Stimulated activated naive CD4-positive, alpha-beta T cell treated with Interleukin-2 at 50 U/mL for 16 hours (primary cell): ENCODE measurements around the gene TFIP11.
"Not testable (repeated sequence)": the region's sequence is repeated elsewhere in the genome, so short reads cannot be mapped to it uniquely, and the experiment has no call there.

ENCODE experiments used
- DNase-seq: peaks from one replicate; lab custom pipeline; 2025; lab: John Stamatoyannopoulos, UW

Gene TFIP11

DNA sequence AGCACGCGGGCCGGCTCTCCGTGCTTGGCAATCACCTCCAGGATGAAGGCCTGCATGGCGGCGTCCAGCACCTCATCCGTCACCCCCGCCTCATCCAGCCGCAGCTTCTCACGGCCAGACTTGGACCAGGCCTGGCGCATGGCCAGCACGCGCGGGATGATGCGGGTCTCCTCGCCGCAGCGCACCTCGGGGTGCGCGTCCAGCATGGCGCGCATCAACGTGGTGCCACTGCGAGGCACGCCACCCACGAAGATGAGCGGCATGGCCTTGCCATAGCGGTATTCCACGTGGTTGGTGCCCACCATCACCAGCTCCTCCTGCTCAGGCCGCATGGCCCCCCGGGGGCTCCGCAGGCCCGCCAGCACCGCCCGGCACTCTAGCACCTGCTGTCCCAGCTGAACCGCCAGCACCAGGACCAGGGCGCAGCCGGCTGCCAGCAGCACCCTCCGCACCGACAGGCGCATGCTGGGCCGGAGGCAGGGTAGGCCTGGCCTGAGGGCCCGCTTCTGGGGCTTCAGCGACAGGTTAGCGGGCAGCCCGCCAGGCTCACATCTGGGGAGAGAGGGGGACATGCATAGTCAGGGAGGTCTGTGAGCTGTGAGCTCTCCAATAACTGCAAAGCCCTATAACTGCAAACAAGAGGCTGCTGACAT, 29.0 kb upstream of the TFIP11 start:
- no peak for DNase-seq

DNA sequence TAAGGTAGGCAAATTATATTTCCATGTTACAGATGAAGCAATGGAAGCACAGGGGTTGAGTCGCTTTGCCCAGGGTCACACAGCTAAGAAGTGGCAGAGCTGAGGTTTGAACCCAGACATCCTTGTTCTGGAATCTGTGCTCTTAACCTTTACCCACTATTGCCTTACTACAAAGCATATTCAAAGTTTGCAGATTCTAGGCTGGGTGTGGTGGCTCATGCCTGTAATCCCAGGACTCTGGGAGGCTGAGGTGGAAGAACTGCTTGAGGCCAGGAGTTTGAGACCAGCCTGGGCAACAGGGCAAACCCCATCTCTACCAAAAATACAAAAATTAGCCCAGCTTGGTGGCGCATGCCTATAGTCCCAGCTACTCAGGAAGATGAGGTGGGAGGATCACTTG, 27.8 kb upstream of the TFIP11 start:
- no peak for DNase-seq

DNA sequence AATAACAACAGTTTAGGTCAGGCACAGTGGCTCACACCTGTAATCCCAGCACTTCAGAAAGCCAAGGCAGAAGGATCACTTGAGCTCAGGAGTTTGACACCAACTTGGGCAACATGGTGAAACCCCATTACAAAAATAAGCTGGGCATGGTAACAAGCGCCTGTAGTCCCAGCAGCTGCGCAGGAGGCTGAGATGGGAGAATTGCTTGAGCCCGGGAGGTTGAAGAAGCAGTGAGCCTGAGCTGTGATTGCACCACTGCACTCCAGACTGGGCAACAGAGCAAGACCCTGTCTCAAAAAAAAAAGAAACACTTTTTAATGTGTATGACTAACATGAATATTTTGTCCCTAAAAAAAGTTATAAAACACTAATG, 24.5 kb upstream of the TFIP11 start:
- no peak for DNase-seq

DNA sequence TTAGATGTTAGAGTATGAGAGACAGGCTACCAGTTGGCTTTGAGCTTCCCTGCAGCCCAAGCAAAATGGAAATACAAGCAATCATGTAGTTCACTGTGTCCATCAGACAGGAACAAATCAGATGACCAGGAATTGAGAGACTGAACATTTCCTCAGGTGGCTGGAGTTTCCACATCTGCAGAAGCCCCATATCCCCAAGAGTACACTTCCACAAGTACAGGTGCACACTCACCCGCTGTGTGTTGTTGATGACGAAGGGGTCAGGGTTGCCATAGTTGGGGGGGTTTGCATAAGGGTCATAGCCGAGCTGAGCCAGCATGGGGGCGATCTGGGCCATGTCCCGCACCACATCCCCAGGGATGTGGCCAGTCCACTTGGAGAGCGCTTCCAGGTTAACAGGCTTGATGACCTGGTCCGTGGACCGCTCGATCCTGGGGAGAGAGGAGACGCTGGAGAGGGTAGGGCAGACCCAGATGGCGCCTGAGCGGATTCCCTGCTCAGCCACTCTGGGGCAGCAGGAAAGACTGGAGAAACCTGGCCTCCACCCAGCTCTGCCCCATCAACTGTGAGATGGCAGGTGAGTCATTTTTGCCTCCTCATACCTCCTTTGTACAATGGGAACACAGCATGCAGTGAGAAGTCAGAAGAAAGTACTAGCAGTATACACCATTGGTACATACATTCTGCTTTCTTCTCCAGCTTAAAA, 23.9 kb upstream of the TFIP11 start:
- DNase-seq: no peak

DNA sequence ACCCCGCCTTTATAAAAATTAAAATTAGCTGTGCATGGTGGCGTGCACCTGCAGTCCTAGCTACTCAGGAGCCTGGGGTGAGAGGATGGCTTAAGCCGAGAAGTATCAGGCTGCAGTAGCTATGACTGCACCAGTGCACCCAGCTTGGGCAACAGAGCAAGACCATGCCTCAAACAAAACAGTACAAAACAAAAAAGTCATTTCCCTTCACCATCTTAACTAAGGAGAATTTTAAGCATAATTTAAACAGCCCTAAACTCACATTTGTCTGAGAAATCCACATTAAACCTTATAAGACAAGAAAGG, 23.3 kb upstream of the TFIP11 start:
- DNase-seq: no peak

DNA sequence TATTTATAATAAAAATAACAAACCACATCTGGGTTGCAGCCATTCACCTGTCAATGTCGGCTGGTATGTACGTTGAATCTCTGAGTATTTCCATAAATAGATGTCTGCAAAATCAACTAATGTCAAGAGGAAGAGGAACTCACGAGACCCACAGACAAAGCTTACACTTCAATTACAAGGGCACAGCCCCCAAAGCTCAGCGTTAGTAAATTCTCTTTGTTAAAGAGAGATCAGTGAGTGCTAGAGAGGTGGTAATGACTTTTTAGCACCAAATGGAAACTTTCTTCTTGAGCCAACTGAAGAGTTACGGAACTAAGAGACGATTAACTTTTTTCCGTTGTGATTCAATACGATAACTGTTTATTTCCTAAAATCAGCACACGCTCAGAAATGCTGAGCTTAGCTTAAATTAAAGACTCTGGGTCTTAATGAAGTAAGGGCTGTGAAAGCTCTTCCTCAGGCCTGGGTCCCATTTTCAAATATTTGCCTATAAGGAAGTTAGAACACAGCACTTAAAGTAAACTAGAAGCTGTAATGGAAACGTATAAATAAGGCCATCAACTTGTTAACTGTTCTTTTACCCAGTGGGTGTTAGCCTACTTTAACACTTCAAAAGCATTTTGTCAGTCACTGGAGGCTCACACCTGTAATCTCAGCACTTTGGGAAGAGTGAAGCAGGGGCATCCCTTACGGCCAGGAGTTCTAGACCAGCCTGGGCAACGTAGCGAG, 22.8 kb upstream of the TFIP11 start:
- no peak for DNase-seq

DNA sequence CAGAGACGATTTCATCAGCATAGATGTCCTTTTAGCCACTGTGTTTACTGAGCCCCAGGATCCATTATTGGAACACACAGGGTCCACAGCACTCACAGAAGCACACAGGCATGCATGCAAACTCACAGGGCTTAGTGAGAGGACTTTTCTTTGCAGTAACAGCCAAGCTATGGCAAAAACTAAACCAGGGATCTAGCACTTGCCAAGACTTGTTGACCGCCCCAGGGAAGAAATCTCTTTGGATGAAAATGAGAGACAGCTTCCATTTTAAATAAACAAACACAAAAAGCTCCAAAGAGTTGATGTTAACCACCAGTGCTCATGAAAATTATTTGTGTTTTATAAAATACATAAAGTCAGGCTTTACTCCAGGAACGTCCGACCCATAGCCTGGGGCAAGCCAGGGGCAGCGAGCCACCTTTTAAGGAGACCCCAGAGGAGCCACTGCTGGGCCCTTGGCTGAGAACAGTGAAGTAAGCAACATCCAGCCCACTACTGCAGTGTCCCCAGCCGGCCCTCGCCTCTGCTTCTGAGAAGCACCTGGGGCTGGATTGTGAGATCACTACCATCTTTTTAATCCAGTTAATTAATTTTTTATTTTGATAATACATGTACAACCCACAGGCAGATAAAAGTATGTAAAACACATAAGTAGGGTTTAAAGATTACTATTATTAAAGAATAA, 22.0 kb upstream of the TFIP11 start:
- DNase-seq: no peak

DNA sequence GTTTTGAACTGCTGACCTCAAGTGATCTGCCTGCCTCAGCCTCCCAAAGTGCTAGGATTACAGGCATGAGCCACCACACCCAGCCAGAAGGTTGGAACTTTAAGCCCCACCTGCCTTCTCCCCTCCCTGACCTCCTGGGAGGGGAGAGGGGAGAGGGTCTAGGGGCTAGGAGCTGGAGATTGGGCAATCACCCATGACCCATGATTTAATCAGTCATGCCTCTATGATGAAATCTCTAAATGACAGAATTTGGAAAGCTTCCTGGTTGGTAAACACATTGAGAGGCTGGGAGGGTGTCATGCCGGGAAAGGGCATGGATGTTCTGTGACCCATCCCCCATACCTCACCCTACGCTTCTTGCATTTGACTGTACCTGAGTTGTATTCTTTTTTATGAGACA, 17.1 kb upstream of the TFIP11 start:
- no peak for DNase-seq

DNA sequence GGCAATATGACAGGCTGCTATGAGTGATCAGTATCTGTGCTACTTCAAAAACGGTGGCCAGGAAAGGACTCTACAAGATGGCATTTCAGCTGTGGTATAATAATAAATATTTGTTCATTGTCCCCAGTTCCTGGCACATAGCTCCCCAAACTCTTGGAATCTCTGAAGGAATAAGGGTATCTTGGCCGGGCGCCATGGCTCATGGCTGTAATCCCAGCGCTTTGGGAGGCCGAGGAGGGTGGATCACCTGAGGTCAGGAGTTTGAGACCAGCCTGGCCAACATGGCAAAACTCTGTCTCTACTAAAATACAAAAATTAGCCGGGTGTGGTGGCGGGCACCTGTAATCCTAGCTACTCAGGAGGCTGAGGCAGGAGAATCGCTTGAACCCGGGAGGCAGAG, 16.2 kb upstream of the TFIP11 start:
- not testable (repeated sequence) for DNase-seq

DNA sequence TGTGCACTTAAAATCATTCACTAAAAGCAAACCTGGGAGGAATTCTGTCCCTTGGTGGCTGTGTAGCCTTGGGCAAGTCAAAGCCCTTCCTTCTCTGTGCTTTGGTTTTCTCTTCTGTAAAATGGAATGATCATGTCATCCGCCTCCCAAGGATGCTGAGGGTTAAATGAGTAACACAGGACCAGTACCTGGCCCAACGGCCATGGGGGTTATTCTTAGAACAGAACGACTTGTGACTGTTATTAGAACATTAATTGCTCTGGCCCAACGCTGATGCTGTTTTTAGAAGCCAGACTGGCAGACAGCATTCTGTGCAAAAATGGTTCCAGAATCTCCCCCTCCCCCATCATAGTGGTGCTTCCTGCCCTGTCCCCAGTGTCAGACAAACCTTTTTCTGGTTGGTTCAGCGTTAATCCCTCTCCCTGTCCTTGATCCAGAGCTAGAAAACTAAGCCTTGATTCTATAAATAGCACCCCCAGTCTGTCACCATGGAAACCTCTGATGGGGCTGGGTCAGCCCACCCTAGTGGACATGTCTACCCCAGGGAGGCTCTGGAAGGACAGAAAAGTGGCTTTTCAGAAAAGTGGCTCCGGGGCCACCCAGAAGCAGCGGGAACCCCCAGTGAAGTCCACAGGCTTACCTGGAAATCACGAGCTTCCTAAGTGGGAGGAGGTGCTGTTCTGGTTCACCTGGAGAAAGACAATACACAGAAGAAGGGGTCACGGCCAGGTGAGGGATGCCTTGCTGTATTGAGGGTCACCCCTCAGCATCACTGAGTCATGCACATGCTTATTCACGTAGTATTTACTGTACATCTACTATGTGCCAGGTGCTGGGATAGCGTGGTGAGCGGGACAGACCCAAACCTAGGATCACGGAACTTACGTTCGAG, 15.5 kb upstream of the TFIP11 start:
- no peak for DNase-seq

DNA sequence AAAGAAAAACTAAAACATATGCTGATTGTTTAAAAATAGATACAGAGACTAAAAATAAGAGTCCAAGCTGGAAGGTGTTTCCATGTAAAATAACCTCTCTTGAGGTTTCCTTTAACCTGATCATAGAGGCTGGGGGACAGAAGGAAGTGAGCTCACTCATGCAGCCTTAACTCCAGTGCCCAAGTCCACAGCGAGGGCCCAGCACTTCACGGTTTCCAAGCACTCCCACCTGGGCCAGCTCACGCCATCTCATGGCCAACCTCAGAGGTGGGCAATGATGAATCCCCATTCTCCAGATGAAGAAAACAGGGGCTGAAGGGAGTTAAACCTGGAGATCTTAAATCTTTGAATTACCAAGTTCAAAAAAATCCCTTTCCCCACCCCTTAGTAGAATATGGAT, 14.9 kb upstream of the TFIP11 start:
- DNase-seq: no peak

DNA sequence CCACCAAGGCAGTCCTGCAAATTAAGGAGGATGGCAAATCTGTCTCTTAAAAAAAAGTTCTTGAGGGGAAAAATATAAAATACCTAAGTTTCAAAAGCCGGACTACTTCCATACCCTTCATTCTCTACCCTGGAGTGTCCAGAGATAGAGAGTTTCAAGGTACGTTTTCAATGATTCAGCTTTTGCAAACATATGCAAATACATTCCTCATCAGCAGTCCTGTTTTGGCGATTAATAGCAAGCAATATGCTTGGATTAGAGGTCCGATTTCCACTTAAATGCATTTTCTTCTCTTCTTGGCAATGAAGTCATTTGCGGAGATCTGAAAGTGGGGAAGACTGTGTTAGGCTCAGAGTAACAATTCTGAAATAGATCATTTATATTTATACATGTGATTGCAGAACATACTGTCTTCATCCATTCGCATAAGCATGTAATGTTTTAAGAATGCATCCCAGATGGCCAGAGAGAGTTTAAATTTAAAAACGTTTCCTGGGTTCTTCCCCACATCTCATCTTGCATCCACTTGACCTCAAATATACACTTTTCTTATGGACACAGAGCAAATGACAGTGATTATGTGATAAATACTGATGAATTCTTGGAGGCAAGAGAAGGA, 13.8 kb upstream of the TFIP11 start:
- DNase-seq: no peak

DNA sequence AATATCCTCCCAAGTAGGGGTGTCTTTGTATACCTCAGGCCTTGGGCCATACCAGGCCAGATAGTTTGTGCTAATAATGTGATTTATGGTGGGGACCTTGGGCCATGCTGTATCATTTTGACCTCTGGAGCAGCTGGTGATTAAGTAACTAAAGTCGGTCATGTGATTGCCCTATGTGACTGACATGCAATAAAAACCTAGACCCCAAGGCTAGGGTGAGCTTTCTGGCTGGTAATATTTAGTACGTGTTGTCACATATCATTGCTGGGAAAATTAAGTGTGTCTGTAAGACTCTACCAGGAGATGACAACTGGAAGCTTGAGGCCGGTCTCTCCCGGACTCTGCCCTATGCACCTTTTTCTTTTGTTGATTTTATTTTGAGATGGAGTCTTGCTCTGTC, 12.6 kb upstream of the TFIP11 start:
- DNase-seq: no peak

DNA sequence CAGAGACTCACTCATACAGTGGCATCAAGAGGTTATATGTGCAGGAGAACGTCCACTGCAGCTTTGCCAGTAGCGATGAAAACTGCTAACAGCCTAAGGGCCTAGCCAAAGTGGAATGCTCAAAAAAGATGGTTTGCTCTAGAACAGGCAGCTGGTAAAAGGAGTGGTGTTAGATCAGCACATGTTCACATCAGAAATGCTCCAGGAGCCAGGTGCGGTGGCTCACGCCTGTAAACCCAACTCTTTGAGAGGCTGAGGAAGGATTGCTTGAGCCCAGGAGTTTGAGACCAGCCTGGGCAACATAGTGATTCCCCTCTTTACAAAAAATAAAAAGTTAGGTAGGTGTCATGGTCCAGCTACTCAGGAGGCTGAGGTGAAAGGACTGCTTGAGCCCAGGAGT, 10.3 kb upstream of the TFIP11 start:
- DNase-seq: no peak

DNA sequence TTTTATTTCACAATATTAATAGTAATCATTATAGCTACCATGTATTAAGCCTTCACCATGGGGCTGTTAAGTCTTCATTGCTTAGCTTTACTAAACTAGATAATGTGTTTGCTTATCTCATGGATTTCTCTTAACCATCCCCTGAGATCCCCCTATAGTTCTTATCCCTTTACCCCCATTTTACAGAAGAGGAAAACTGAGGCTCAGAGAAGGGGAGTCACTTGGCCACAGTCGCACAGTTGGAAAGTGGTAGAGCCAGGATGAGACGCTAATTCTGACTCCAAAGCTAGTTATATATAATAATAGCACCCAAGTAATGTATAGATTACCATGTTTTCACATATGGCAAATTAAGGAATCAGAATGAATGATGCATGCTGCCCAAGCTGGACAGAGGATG, 9.7 kb upstream of the TFIP11 start:
- no peak for DNase-seq

DNA sequence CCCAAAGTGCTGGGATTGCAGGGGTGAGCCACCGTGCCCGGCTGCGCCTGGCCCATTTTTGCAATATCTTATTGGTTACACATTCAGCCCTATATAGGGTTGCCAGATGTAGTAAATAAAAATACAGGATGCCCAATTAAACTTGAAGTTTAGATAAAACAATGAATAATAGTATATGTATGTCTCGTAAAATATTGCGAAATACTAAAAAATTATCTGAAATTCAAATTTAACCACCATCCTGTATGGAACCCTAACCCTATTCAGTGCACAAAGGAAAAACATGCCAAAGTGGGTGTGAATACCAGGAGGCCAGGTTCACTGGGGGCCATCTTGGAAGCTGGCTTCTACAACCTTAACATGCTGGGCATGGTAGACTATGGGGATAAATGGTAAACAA, 5.2 kb upstream of the TFIP11 start:
- DNase-seq: no peak

DNA sequence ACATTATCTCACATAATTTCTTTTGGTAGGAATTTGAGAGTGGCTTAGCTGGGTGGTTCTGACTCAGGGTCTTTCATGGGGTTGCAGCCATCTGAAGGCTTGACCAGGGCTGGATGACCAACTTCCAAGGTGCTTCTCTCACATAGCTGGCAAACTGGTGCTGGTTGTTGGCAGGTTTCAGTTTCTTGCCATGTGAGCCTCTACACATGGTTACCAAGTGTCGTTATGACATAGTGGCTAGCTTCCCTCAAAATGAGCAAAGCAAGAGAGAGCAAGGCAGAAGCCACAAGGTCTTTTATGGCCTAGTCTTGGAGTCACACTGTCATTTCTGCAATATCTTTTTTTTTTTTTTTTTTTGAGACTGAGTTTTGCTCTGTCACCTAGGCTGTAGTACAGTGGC, 4.2 kb upstream of the TFIP11 start:
- DNase-seq: no peak

DNA sequence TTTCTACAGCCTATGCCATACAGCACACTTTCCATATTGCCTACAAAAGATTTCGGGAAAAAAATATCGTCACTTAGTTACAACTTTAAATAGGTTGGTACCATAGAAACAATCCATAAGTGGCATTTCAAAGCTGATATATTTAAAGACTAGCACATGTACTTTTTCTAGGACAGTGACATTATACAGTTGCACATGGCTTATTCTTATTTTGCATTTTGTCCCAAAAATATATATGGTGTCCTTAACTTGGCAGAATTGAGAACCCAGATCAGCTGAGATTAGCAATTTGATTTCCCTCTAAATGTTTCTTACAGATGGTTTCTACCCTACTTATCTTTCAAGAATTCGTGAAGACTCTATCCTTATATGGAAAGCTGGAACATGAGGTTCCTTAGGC, 3.7 kb upstream of the TFIP11 start:
- DNase-seq: no peak

DNA sequence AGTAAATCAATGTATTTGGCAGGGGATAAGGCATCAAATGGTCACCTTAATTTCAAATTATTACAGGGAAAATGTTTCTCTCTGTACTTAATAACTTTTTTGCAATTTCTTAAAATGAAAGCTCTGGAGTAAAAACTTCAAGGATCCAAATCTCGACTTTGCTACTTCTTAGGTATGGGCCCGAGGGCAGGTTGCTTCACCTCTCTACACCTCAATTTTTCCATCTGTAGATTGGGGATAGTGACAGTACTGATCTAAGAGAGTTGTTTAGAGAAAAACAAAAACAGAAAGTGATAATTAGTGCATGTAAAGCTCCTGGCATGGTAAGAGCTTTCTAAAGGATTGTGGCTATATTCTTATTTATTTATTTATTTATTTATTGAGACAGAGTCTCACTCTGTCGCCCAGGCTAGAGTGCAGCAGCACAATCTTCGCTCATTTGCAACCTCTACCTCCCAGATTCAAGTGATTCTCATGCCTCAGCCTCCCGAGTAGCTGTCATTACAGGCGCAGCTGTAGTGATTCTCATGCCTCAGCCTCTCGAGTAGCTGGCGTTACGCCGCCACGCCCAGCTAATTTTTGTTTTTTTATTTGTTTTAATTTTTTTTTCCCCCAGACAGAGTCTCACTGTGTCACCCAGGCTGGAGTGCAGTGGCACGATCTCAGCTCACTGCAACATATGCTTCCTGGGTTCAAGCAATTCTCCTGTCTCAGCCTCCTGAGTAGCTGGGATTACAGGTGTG, 2.3 kb upstream of the TFIP11 start:
- DNase-seq: no peak

DNA sequence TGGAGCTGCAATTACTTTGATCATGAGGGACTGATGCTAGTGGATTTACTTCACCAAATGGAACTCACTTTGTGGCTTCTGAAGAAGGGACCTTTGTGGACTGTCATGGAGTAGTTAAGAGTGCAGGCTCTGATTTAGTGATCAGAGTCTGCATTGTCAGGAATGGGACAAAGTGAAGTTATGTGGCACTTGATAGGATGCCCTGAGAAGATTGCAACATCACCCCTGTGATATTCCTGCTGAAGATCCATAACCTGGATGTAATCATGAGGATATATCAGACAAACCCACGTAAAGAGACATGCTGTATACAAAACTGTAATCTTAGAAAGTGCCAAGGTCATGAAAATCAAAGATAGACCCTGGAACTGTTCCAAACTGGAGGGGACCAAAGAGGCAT, 1.6 kb upstream of the TFIP11 start:
- no peak for DNase-seq

DNA sequence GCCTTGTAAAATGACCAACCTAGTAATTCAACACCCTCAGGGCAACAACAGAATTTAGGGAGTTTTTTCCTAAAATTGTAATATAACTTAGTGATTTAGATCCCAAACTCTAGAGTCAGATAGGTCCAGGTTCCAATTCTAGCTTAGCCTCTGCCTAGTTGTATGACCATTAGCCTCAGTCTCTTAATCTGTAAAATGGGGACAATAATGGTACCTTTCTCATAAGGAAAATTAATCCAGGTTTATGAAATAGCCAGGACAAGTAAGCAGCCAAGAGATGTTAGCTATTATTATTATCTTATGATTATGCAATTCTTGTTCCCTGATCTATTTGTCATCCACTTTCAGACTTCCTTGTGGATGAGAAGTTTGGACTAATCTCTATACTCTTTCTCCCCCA, 4.1 kb downstream of the TFIP11 start:
- no peak for DNase-seq
